Measurements from ENCODE around the gene SPEG. TPM values are rescaled to one million over a fixed set of nuclear protein-coding genes. Genes with fewer than 3 reads are reported as not detected.

The SPEG gene
- total and polyA plus RNA-seq, 2 of the 13 experiments (the other 11 are each of a cell fraction or from before 2014, with no cell fraction given): 0.18 to 0.24 TPM

DNA sequence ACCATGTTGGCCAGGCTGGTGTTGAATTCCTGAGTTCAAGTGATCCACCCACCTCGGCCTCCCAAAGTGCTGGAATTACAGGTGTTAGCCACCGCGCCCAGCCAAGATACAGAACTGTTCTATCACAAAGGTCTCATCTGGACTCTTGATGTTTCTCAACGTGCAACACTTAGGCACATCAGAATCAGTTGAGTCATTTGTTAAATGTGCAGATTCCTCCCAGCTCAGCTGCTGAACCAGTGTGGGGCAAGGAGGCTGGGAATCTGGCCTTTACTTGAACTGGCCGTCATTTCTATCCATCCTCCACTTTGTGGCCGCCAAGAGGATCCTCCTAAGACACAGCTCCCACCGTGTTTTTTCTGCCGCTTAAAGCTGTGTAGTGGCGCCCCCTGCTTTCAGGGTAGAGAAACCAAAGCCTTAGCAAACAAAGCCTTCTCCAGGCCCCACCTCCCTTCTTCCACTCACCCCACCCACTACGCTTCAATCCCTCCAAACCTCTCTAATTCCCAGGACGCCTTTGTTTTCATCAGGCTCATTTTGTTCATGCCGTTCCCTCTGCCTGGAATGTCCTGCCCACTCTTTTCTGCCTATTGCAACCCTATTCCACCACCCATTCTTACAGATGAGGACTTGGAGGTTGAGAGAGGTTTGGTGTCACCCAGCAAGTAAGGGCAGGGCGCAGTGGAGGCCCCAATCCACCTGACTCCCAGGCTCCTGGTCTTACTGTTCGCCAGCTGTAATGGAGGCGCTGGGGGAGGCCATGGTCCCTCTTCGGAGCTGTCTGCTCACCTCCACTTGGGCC, 776 bp upstream of the SPEG start:
- peak; percentile 36 for ATAC-seq
- in situ Hi-C loops (cut with HindIII; ENCODE audit: extremely low pct_ligation_motif_present, low pct_unique_long_range_greater_than_20kb) (no loop called here), intact Hi-C loops (cut with micrococcal nuclease; ENCODE audit: unreplicated experiment) (no loop called here)
- H2AFZ ChIP-seq (ENCODE audit: low read length): no peak overlapping the region
- no peak overlapping the region for H3K4me3 ChIP-seq (replicated peaks in 1 of 3; ENCODE audit: insufficient read depth in 1 of 3, low read depth in 2 of 3, low read length in 3 of 3)
- peak; percentile 35 for DNase-seq (ENCODE audit: low spot score)
- POLR2A ChIA-PET: no interaction called here
- no peaks in the 10 kb centered on the region for H3K4me1 ChIP-seq (ENCODE audit: insufficient read depth, low read length)
- H3K9ac ChIP-seq (ENCODE audit: insufficient read depth, low read depth, low read length): no peak overlapping the region
- WGBS (ENCODE audit: low lambda C conversion rate): 27% methylated on average over 16 of the region's 16 CpGs
- no peaks in the 10 kb centered on the region; the same call in 1 of the 2 replicates for H4K20me1 ChIP-seq (ENCODE audit: insufficient read depth, low read length)
- no TSS peak for BruUV-seq (replicated peaks)
- peaks cover 18 to 72% of the 10 kb centered on the region in 2 experiments for H3K27me3 ChIP-seq (ENCODE audit: control insufficient read depth in 1 of 2, insufficient read depth in 2 of 2, low read length in 2 of 2)
- H3K4me2 ChIP-seq (ENCODE audit: low read depth, low read length): no peak overlapping the region
- H3K79me2 ChIP-seq (ENCODE audit: insufficient read depth, low read length): no peaks in the 10 kb centered on the region
- CTCF ChIA-PET (ENCODE audit: low intra/inter-chr PET ratio, low total read pairs): no interaction called here
- no peaks in the 10 kb centered on the region for H3K36me3 ChIP-seq (replicated peaks in 1 of 2; ENCODE audit: control insufficient read depth in 1 of 2, insufficient read depth in 2 of 2, low read length in 2 of 2)
- H3K27ac ChIP-seq (ENCODE audit: extremely low read length, insufficient read depth, low read length): no peak overlapping the region
- no peak for FAIRE-seq
- H3K9me3 ChIP-seq (ENCODE audit: low read length): no peaks in the 10 kb centered on the region
- TF ChIP-seq, protein P1, sequence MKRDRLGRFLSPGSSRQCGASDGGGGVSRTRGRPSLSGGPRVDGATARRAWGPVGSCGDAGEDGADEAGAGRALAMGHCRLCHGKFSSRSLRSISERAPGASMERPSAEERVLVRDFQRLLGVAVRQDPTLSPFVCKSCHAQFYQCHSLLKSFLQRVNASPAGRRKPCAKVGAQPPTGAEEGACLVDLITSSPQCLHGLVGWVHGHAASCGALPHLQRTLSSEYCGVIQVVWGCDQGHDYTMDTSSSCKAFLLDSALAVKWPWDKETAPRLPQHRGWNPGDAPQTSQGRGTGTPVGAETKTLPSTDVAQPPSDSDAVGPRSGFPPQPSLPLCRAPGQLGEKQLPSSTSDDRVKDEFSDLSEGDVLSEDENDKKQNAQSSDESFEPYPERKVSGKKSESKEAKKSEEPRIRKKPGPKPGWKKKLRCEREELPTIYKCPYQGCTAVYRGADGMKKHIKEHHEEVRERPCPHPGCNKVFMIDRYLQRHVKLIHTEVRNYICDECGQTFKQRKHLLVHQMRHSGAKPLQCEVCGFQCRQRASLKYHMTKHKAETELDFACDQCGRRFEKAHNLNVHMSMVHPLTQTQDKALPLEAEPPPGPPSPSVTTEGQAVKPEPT (CRISPR knock-in tag; IDR thresholded peaks at IDR 0.05; ENCODE audit: low read depth): no peak
- TF ChIP-seq ZNF44 (CRISPR knock-in tag; IDR thresholded peaks at IDR 0.05) (no peak), ZBTB25 (CRISPR knock-in tag; IDR thresholded peaks at IDR 0.05) (no peak), TBX2 (CRISPR knock-in tag; IDR thresholded peaks at IDR 0.05; ENCODE audit: borderline replicate concordance) (no peak), ZKSCAN1 (IDR thresholded peaks at IDR 0.05; ENCODE audit: low read length) (no peak), DZIP1 (CRISPR knock-in tag; IDR thresholded peaks at IDR 0.05) (no peak), ATF5 (CRISPR knock-in tag; IDR thresholded peaks at IDR 0.05; ENCODE audit: low read depth) (no peak), TCF12 (IDR thresholded peaks at IDR 0.05) (no peak), TCF12 (CRISPR knock-in tag; IDR thresholded peaks at IDR 0.05) (no peak), CCDC6 (CRISPR knock-in tag; IDR thresholded peaks at IDR 0.05) (no peak), ZBTB43 (CRISPR knock-in tag; conservative IDR thresholded peaks at IDR 0.05) (no peak), ZNF225 (CRISPR knock-in tag; IDR thresholded peaks at IDR 0.05) (no peak)
- TF ChIP-seq, protein P2, sequence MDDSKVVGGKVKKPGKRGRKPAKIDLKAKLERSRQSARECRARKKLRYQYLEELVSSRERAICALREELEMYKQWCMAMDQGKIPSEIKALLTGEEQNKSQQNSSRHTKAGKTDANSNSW (CRISPR knock-in tag; IDR thresholded peaks at IDR 0.05; ENCODE audit: borderline replicate concordance): no peak
- TF ChIP-seq, protein P3, sequence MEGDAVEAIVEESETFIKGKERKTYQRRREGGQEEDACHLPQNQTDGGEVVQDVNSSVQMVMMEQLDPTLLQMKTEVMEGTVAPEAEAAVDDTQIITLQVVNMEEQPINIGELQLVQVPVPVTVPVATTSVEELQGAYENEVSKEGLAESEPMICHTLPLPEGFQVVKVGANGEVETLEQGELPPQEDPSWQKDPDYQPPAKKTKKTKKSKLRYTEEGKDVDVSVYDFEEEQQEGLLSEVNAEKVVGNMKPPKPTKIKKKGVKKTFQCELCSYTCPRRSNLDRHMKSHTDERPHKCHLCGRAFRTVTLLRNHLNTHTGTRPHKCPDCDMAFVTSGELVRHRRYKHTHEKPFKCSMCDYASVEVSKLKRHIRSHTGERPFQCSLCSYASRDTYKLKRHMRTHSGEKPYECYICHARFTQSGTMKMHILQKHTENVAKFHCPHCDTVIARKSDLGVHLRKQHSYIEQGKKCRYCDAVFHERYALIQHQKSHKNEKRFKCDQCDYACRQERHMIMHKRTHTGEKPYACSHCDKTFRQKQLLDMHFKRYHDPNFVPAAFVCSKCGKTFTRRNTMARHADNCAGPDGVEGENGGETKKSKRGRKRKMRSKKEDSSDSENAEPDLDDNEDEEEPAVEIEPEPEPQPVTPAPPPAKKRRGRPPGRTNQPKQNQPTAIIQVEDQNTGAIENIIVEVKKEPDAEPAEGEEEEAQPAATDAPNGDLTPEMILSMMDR (CRISPR knock-in tag; IDR thresholded peaks at IDR 0.05): peak; percentile 51
